ENCODE results near the gene NUP98. TPM values are rescaled to one million over a fixed set of nuclear protein-coding genes. Genes with fewer than 3 reads are reported as not detected.
"Not testable (repeated sequence)": the region's sequence is repeated elsewhere in the genome, so short reads cannot be mapped to it uniquely, and the experiment has no call there.

The NUP98 gene
- total and polyA plus RNA-seq, 2 donors (not counting 3 experiments of a cell fraction or from before 2014, with no cell fraction given), result 92.7 to 169 TPM

GRCh38 chr11:3644817-3645235 lies 152.5 kb downstream of the NUP98 start, which contains the start of gene ART1:
Gene ART1, plus strand, starts transcription at chr11:3645128. Its CDS starts 14,086 bp downstream, at chr11:3659214.
- Histone ChIP-seq H3K9ac (replicated peaks; ENCODE audit: extremely low read depth, insufficient read depth, low read length) (no peak within 1 kb of the TSS), H3K27me3 (ENCODE audit: control insufficient read depth in 2 of 2, insufficient read depth in 2 of 2, low read length in 2 of 2) (peaks cover 4% of the 10 kb centered on the region in 2 experiments), H3K4me2 (ENCODE audit: insufficient read depth, low read length) (no peak within 1 kb of the TSS), H3K79me2 (ENCODE audit: control insufficient read depth, insufficient read depth, low read length) (no peaks in the 10 kb centered on the region), H3K4me1 (ENCODE audit: control insufficient read depth, extremely low read depth, insufficient read depth, low read length) (peaks cover 5% of the 10 kb centered on the region), H3K9me3 (replicated peaks; ENCODE audit: control insufficient read depth, insufficient read depth, low read length) (no peaks in the 10 kb centered on the region), H3K4me3 (replicated peaks in 1 of 3; ENCODE audit: insufficient read depth in 1 of 3, low read depth in 1 of 3, low read length in 3 of 3) (no peak within 1 kb of the TSS), H3K9me1 (replicated peaks; ENCODE audit: control insufficient read depth, extremely low read depth, insufficient read depth, low read length) (no peaks in the 10 kb centered on the region), H3K27ac (ENCODE audit: insufficient read depth, low read depth, low read length) (no peak within 1 kb of the TSS), H4K20me1 (replicated peaks; ENCODE audit: control insufficient read depth, extremely low read depth, insufficient read depth, low read length) (no peaks in the 10 kb centered on the region), H3K36me3 (ENCODE audit: control insufficient read depth in 2 of 2, extremely low read depth in 1 of 2, insufficient read depth in 2 of 2, low read length in 2 of 2) (no peaks in the 10 kb centered on the region), H2AFZ (ENCODE audit: low read depth, low read length) (no peak within 1 kb of the TSS)
- CTCF ChIA-PET, result no interaction called here
- dilution Hi-C loops (cut with MboI; ENCODE audit: extremely low pct_ligation_motif_present, low sequenced_read_pairs) (no loop called here), intact Hi-C loops (cut with micrococcal nuclease) (loop anchor here (10.0 kb wide), 1 partner anchor 710 kb away; no protein-coding TSS in a partner anchor)
- BruUV-seq (replicated peaks), result no TSS peak
- DNase-seq (ENCODE audit: low read depth, low spot score), result no peak
- POLR2A ChIA-PET, result no interaction called here
- FAIRE-seq, result no peak
- TF ChIP-seq GATA2 (IDR thresholded peaks at IDR 0.05; ENCODE audit: insufficient read depth, insufficient read length, low read depth, low read length), result no peak

- H3K27me3 ChIP-seq (ENCODE audit: control insufficient read depth in 2 of 2, insufficient read depth in 2 of 2, low read length in 2 of 2); dilution Hi-C loops (cut with MboI; ENCODE audit: extremely low pct_ligation_motif_present, low sequenced_read_pairs); DNase-seq (ENCODE audit: low read depth, low spot score); H3K9ac ChIP-seq (replicated peaks; ENCODE audit: extremely low read depth, insufficient read depth, low read length); H3K4me1 ChIP-seq (ENCODE audit: control insufficient read depth, extremely low read depth, insufficient read depth, low read length); H4K20me1 ChIP-seq (replicated peaks; ENCODE audit: control insufficient read depth, extremely low read depth, insufficient read depth, low read length); H3K4me2 ChIP-seq (ENCODE audit: insufficient read depth, low read length); POLR2A ChIA-PET; H2AFZ ChIP-seq (ENCODE audit: low read depth, low read length); H3K9me3 ChIP-seq (replicated peaks; ENCODE audit: control insufficient read depth, insufficient read depth, low read length); FAIRE-seq; BruUV-seq (replicated peaks); H3K9me1 ChIP-seq (replicated peaks; ENCODE audit: control insufficient read depth, extremely low read depth, insufficient read depth, low read length); H3K79me2 ChIP-seq (ENCODE audit: control insufficient read depth, insufficient read depth, low read length); CTCF ChIA-PET; H3K27ac ChIP-seq (ENCODE audit: insufficient read depth, low read depth, low read length); H3K4me3 ChIP-seq (replicated peaks in 1 of 3; ENCODE audit: insufficient read depth in 1 of 3, low read depth in 1 of 3, low read length in 3 of 3); H3K36me3 ChIP-seq (ENCODE audit: control insufficient read depth in 2 of 2, extremely low read depth in 1 of 2, insufficient read depth in 2 of 2, low read length in 2 of 2): not testable (repeated sequence)
- intact Hi-C loops (cut with micrococcal nuclease), result loop anchor here (10.0 kb wide), 1 partner anchor 708 kb away; no protein-coding TSS in a partner anchor
Measured at GRCh38 chr11:3643102-3643546, 154.2 kb downstream of the NUP98 start.

Data from endothelial cell of umbilical vein (primary cell).